K562 treated with DMSO at 1 percent for 12 hours (cell line): ENCODE results near the gene GPD1L. TPM values are rescaled to one million over a fixed set of nuclear protein-coding genes. Genes with fewer than 3 reads are reported as not detected.

Source experiments
- total RNA-seq: library from RNA; unstranded; fragments of 300-600 nt; gene quantifications from 2 replicates; pipeline ENCODE4 v1.2.3, GENCODE V29; 2022; ENCODE audit not compliant: insufficient read depth

GPD1L gene
- total RNA-seq, result 7.6 and 19.7 TPM in 2 replicates

DNA sequence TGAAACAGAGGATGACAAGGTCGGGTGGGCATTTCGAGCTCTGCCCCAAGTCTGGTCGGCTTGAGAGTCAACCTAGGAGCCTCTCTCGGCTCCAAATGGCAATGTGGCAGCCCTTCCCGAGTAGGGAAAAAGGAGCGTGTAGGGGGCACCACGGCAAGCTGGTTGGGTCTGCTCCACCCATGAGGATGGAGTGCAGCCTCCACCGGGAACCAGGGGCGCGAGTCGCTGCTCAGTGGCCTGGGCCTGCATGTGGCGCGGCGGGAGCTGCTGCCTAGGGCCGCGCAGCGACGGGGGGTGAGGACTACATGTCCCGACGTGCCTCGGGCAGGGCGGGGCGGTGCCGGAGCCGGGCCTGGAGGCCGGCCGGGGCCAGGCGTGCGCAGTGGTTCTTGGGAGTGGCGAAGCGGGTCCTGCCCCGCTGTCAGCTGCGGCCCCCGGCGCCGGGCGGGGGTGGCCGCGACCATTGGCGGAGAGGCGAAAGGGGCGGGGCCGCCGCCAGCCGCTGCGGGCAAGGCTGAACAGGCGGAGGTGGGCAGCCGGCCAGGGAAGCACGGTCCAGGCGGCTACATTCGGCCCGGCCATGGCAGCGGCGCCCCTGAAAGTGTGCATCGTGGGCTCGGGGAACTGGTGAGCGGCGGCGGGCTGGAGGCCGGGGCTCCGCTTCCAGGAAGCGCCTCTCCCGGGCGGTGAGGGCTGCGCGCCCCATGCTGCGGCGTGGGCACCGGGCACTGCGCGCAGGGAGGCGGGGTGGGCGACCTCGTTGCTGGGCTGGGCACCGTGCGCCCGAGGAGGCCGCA is at the start of gene GPD1L:
Gene GPD1L, plus strand, starts transcription at position 489 of the 797 bp plus-strand sequence. Its CDS starts 92 bp downstream, at position 581.

Other genes starting within 250 kb of the GPD1L start
- 0.14 and 1.0 TPM in 2 replicates for gene OSBPL10, start 125.4 kb upstream of the GPD1L start, total RNA-seq
- gene ZNF860, start 124.9 kb upstream of the GPD1L start, total RNA-seq, result not detected in 2 replicates
- gene CMTM8, start 132.1 kb downstream of the GPD1L start, total RNA-seq, result not detected in 2 replicates